ENCODE results near the gene ZFHX2.

Gene ZFHX2

DNA sequence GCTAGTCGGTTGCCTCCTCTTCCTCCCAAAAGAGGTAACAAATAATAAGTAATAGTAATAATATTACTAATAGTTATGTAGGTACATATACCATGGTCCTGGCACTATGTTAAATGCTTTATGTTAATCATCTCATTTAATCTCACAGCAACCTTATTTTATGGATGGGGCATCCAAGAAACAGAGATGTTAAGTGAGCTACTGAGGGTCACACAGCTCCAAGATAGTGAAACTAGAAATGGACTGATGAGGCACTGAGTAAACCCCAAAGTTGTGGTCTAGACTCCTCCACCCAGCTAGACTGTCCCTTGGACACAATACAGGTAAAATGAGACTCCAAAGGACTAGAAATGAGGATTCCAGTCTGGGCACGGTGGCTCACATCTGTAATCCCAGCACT is 15.1 kb downstream of the ZFHX2 start:
- Histone ChIP-seq H3K9me3 (ENCODE audit: severe bottlenecking) (no peaks in the 10 kb centered on the region), H3K4me3 (ENCODE audit: low read depth, low read length) (no peak overlapping the region), H3K27ac (no peak overlapping the region), H3K36me3 (no peaks in the 10 kb centered on the region), H3K27me3 (ENCODE audit: insufficient read depth, low read depth, severe bottlenecking) (no peaks in the 10 kb centered on the region)
- DNase-seq: no peak
- TF ChIP-seq, protein P1, sequence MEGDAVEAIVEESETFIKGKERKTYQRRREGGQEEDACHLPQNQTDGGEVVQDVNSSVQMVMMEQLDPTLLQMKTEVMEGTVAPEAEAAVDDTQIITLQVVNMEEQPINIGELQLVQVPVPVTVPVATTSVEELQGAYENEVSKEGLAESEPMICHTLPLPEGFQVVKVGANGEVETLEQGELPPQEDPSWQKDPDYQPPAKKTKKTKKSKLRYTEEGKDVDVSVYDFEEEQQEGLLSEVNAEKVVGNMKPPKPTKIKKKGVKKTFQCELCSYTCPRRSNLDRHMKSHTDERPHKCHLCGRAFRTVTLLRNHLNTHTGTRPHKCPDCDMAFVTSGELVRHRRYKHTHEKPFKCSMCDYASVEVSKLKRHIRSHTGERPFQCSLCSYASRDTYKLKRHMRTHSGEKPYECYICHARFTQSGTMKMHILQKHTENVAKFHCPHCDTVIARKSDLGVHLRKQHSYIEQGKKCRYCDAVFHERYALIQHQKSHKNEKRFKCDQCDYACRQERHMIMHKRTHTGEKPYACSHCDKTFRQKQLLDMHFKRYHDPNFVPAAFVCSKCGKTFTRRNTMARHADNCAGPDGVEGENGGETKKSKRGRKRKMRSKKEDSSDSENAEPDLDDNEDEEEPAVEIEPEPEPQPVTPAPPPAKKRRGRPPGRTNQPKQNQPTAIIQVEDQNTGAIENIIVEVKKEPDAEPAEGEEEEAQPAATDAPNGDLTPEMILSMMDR (IDR thresholded peaks at IDR 0.05; ENCODE audit: low read depth, low read length): no peak

DNA sequence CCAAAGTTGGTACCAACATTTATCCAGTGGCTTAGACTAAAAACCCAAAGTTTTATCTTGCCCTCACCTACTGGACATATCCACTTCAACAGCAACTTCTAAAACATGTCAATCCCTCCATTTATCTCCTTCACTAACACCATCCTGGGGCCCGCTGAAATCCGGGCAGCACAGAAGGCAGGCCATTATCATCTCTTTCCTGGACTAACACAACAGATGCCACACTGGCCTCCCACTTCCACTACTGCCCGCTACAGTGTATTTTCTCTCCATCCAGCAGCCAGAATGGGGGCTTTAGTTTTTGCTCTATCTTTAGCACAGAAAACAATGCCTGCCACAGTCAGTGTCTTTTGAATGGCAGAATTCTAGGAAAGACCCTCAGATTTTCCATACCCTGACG is 15.6 kb downstream of the ZFHX2 start:
- Histone ChIP-seq H3K36me3 (no peaks in the 10 kb centered on the region), H3K9me3 (ENCODE audit: severe bottlenecking) (no peaks in the 10 kb centered on the region), H3K27ac (no peak overlapping the region), H3K4me3 (ENCODE audit: low read depth, low read length) (no peak overlapping the region), H3K27me3 (ENCODE audit: insufficient read depth, low read depth, severe bottlenecking) (no peaks in the 10 kb centered on the region)
- TF ChIP-seq, protein P1 (IDR thresholded peaks at IDR 0.05; ENCODE audit: low read depth, low read length): no peak
- DNase-seq: no peak

DNA sequence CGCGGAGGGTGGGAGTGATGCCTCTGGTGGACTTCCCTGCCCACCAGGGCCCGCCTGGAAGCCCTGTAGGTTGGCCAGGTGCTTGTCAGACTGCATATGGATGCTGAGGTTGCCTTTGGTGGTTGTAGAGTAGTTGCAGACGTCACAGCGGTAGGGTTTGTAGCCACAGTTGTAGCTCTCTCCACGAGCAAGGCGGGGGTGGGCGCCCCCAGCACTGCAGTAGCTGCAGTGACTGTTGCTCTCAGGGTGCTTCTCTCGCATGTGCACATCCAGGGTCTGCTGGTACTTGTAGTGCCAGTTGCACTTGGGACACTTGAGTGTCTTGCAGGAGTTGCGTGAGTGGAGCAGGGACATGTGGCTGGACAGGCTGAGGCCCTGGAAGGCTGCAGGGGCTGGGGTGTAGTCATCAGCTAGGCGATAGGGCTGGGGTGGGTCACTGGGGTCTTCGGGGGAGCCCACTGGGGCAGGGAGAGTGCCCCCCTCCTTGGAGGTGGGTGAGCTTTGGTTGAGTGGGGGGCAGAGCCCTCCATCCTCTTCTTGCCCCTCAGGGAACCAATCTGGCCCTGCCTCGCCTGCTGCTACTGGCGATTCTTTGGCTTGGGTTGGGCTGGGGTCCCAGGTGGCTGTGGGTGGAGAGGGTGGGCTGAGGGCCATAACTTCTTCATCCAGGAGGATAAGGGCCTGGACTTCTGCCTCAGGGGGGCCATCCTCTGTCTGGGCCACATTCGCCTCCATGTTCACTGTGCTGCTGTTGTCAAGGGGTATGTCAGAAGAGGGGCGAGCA is 17.7 kb downstream of the ZFHX2 start:
- DNase-seq: no peak
- TF ChIP-seq, protein P1 (IDR thresholded peaks at IDR 0.05; ENCODE audit: low read depth, low read length): no peak
- Histone ChIP-seq H3K36me3 (no peaks in the 10 kb centered on the region; the same call in 1 of the 2 replicates), H3K9me3 (ENCODE audit: severe bottlenecking) (no peaks in the 10 kb centered on the region), H3K27ac (no peak overlapping the region), H3K4me3 (ENCODE audit: low read depth, low read length) (no peak overlapping the region), H3K27me3 (ENCODE audit: insufficient read depth, low read depth, severe bottlenecking) (no peaks in the 10 kb centered on the region)

DNA sequence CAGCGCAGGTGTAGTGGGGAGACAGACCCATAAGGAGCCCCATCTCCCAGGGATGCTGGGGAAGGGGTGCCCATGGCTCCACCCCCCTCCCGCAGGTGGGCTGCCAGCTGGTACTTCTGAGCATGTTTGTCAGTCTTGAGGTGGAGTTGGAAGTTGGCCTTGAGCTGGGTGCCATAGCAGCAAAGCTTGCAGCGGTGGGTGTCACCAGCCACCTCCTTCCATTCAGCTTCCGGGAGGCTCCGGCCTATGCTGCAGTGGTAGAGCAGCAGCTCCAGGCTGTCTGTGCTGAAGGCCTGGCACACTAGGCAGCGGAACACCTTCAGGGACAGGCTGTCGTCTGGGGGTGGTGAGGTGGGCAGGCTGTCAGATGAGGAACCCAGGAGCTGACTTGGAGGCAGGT is 18.9 kb downstream of the ZFHX2 start:
- H3K9me3 ChIP-seq (ENCODE audit: severe bottlenecking): no peaks in the 10 kb centered on the region
- H3K27me3 ChIP-seq (ENCODE audit: insufficient read depth, low read depth, severe bottlenecking): no peaks in the 10 kb centered on the region
- TF ChIP-seq, protein P1 (IDR thresholded peaks at IDR 0.05; ENCODE audit: low read depth, low read length): no peak
- no peak overlapping the region for H3K27ac ChIP-seq
- no peaks in the 10 kb centered on the region; the same call in 1 of the 2 replicates for H3K36me3 ChIP-seq
- no peak for DNase-seq
- no peak overlapping the region for H3K4me3 ChIP-seq (ENCODE audit: low read depth, low read length)

DNA sequence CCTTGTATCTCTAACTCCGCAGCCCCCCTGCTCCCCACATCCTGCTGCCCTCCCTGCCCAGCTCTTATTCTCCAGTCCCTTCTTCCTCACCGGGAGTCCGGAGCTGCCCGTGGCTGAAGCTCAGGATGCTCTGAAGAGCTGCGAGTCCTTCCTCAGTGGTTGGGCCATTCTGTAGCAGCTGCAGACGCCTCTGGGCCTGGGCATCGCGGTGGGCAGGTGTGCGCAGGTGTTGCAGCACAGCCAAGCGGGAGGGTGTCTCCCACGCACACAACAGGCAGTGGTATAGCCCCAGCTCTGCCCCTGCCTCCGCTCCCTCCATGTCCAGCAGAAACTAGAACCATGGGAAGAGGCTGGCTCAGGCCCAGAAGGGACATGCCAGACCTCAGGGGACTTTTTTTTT is 20.2 kb downstream of the ZFHX2 start:
- no peak for DNase-seq
- Histone ChIP-seq H3K27ac (no peak overlapping the region), H3K4me3 (ENCODE audit: low read depth, low read length) (no peak overlapping the region), H3K36me3 (peaks cover 2% of the 10 kb centered on the region), H3K27me3 (ENCODE audit: insufficient read depth, low read depth, severe bottlenecking) (no peaks in the 10 kb centered on the region), H3K9me3 (ENCODE audit: severe bottlenecking) (no peaks in the 10 kb centered on the region)
- TF ChIP-seq, protein P1 (IDR thresholded peaks at IDR 0.05; ENCODE audit: low read depth, low read length): no peak
